Jurkat, Clone E6-1 (cell line): ENCODE results near the gene DMRTB1.

Experiments used
- DNase-seq: peaks from one replicate; pipeline ENCODE4 v3.0.0-alpha.2; 2011; ENCODE audit warnings: low read depth, low spot score
- H3K4me3 ChIP-seq: 2 replicates; pipeline ENCODE4 v1.5.1; 2011; ENCODE audit warnings: mild to moderate bottlenecking, low read length, control low read depth, moderate library complexity

The DMRTB1 gene

DNA sequence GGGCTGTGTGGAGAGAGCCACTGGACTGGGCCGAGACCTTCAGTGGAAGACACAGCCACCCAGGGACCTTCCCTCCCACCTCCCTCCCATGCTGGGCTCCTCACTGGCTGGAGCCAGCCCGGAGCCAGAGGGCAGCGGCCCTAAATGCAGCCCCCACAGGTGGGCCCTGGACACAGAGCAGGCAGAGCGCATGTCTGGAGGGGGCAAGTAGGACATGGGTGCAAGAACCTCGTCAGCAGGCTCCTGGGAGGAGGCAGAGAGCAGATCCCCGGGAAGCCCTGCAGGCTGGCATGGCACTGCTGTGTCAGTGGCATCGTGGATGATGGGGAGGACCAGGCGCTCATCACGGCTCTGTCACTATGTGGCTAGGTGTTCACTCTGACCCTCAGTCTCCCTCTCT lies 45.7 kb downstream of the DMRTB1 start:
- no peak for DNase-seq
- no peak overlapping the region for H3K4me3 ChIP-seq

DNA sequence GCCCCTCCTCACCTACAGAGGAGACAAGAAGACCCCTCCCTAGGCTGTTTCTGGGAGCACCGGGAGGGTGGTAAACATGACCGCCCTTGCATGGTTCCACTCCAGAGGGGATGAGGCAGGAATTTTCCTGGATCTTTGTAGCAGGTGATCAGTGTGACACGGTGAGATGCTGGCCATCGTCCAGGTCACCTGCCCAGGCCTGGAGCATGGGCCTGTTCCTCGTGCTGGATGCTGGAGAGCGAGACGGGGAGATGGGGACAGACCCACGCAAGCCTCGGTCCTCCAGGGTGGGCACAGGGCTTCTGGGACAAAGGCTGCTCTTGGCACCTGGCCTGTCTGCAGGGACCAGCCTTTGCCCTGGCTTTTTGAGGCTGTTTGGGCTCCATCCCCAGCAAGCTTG lies 46.2 kb downstream of the DMRTB1 start:
- DNase-seq, result no peak
- no peak overlapping the region for H3K4me3 ChIP-seq

DNA sequence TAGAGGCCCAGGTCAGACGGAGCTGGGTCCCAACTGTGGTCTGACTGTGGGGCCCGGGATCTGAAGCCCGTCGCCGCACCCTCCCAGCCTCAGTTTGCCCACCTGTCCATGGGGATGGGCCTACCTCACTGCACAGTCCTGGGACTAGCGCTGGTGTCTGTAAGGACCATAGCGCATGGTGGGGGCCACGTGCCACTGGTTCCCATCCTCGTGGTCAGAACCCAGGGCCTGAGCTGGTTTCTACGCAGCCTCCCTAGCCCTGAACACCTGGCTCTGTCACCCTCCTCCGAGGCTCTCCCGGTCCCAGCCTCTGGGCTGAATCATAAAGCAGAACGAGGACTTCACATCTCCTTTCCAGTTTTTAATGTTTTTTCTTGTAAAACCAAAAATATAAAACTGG lies 46.7 kb downstream of the DMRTB1 start:
- no peak for DNase-seq
- no peak overlapping the region for H3K4me3 ChIP-seq

DNA sequence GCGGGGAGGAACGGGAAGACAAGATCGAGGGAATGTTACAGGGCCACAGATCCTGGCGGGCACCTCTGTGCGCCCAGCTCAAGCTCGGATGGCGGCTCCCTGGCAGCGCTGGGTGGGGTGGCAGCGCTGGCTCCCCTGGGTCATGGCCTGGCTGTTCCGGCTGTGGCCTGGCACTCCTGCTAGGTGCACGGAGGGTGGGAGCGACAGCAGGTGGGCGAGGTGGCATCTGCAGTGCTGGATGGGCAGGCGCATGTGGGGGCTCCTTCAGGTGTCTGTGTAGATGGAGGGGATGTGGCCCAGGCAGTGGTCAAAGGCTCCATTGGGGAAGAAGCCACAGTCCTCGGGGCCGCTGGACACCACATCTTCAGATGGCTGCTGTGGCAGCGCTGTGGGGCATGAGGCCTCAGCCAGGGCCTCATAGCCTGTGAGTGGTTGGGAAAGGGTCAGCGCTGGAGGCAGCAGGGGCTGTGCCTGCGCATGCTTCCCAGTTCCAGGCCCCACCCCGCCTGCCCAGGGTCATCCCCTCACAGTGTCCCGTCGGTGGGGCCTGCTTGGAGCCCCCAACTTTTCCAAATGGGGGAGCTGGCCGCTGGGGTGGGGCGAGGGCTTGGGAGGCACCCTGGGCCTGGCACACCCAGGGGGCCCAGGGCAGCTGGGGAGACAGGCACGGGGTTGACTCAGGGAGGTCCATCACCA lies 47.3 kb downstream of the DMRTB1 start:
- no peak for DNase-seq
- no peak overlapping the region for H3K4me3 ChIP-seq

DNA sequence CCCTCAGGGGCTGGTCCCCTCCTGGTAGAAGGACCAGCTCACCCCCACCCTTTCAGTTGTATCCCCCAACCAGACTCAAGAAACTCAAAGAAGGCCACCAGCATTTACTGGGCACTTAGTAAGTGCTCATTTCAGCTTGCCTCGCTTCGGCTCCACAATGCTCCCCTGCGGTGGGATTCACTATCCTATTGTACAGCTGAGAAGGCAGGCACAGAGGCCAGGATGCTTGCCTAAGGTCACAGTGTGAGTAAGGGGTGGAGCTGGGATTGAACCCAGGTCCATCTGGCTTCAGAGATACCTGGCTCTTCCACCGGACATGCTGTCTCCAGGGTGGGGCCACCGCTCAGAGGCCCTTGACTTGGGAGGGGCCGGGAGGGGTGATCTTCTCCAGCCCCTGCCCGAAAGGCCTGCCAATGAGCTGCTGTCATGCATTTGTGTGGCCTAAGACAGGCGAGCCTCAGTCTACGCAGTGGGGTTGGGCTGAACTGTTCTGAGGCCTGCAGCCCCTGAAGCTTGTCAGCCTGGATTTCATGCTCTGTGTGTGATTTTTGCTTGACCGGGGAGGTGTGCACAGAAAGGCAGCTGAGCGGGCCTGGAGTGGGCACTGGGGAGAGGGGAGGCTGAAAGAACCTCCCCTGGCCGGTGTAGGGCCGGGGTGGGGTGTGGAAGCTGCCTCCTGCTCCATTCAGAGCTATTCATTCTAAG lies 48.1 kb downstream of the DMRTB1 start:
- no peak for DNase-seq
- H3K4me3 ChIP-seq, result no peak overlapping the region

DNA sequence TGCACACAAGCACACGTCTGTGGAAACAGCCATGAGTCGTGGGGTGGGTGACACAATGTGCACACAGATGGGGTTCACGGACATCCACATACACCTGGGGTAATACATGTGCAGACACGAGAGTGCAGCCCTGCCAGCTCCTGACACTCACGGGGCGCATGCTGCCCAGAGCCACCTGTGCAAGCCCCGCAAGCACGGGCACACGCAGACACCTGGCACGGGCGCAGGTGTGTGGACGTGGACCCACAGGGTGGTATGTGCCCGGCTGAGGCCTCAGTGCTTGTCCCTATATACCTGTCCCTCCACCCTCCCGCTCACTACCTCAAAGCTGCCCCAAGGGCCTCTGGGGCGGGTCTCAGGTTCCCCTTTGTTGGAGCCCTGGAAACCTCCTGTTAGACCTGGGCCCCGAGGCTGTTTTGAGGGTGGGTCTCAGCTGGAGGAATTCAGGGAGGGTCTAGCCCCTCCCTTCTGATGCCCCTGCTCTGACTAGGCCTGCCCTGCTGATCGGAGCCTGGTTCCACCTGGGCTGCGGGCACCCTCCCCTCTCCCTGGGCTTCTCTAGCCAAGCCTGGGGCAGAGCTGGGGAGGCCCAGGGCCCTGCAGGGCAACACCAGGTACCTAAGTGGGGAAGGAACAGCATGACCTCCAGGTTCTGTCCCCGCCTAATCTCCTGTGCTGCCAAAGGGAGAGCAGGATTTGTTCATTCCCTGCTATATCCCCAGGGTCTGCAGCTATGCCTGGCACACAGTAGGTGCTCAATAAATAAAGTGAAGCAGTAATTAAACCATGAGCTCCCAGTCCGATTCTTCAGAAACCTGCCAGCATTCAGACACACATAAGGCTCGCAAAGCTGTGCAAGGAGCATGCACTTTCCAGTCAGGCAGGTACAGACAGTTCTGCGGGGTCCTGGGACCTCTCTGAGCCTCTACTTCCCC lies 49.1 kb downstream of the DMRTB1 start:
- DNase-seq, result no peak
- H3K4me3 ChIP-seq, result no peak overlapping the region

DNA sequence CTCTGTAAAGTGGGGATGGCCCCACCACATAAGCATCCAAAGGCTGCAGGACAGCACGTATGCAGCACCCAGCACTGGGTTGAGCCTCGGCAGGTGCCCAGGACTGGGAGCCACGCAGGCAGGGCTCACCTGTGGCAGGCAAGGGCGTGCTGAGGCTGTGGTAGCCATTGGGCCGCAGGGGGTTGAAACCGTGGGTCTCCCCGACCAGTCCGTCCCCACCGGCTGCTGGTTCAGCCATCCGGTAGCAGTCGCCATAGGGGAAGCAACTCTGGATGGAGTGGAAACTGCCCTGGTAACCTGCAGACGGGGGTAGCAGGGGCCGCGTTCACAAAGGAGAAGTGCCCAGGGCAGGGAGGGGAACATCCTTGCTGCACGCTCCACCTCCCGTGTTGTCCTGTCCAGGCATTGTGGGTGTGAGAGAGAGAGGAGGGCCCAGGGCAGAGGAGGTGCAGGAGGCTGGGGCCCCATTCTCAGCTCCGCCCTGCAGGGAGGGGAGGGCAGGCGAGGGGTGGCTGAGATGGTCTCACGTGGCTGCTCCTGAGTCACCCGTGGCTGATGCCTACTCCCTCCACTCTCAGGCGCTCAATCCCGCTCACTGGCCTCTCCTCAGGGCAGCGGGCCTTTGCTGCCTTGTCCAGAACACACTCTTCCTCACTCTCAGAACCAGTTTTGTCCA lies 49.9 kb downstream of the DMRTB1 start:
- H3K4me3 ChIP-seq, result no peak overlapping the region
- no peak for DNase-seq

DNA sequence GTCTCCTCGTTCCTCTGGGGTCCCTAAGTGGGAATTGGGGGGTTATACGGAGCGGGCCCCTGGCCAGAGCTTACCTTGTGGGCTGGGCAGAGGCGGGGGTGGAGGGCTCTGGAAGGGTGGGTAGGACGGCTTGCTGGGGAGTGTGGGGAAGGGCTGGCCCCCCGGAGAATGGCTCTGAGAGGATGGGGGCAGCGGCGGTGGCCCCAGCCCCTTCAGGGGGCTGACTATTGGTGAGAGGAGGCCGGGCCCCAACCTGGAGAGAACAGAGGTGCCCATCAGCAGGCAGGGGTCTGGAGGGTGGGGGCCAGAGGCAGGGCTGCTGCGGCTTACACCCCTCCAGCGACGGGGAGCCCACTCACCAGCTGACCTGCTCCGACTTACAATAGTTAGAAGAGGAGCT lies 50.6 kb downstream of the DMRTB1 start:
- H3K4me3 ChIP-seq, result no peak overlapping the region
- DNase-seq, result no peak

DNA sequence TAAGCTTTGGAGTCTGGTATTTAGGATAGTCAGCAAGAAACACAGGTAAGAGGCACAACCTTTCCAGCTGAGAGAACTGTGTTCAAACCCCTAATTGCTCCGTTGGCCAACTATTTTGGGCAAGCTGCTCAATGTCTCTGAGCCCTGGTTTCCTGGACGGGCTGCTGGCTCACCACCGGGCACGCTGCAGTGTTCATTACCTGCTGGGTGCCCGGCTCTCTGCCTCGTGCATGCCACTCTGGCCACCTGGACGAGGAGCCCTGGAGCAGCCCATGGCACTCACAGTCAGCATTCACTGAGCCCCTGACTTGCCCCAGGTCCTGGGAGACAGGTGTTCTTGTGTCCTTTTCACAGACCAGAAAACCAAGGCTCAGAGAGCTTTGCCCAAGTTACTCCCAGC lies 51.0 kb downstream of the DMRTB1 start:
- H3K4me3 ChIP-seq, result no peak overlapping the region
- DNase-seq, result no peak

DNA sequence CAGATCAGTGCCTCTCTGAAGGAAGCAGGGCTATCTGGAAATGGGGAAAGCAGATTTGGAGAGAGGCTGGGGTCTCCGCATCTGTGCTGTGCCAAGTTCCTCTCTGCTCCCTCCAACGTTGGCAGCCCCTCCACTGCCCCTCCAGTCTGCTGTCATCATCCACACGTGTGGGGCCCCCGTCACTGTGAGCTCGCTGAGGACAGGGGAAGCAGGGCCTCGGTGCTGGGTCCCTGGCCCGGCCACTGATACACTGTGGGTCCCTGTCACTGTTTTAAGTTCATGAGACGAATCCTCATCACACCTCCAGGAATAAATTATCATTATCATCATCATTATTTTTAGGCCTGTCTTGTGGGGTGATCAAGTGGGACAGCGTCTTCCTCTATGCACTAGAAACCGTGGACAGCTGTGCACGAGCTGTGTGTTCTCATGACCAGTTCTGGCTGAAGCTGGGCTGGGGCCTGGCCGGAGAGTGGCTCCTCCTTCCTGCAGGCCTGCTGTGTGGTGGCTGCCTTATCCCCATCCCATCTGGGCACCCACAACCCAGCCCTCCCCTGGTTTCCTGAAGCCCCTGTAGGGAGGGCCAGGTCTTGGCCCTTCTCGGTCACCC lies 52.2 kb downstream of the DMRTB1 start:
- no peak for DNase-seq
- no peak overlapping the region for H3K4me3 ChIP-seq

DNA sequence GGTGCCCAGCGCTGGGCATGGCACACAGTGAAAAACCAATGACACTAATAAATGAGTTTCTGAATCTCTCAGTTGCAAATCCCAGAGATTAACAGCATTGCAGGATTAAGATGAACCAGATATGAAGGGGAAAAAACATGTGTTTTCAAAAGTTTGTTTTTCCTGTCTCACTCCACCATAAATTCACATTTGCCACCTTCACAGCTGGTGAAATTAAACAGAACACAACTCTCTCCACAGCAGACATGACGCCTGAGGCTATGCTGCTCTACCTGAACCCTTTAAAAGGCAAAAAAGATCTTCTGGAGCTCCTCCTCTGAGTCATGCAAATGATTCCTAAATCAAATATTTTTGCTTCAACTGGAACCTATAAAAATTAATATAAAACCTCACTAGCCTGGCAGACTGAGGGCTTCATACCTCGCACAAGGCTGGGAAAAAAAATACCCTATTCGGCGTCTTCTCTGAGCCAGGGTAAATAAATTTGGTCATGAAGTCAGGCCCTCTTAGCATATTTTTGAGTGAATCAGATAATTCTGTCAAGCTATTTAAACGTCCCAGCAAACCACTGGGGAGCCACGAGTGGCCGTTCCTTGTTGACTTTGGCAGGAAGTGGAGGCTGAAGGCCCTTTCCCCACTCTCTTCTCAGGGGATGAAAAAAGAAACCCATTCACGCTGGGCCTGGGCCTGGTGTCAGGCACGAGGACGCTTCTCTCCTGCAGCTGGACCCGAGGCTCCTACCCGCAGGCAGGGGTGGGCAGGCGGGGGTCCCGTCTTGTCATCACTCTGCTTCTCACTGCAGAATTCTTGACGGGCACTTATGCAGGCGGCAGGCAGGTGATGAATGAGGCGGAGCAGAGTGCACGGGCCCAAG lies 53.0 kb downstream of the DMRTB1 start:
- H3K4me3 ChIP-seq, result no peak overlapping the region
- DNase-seq, result no peak

DNA sequence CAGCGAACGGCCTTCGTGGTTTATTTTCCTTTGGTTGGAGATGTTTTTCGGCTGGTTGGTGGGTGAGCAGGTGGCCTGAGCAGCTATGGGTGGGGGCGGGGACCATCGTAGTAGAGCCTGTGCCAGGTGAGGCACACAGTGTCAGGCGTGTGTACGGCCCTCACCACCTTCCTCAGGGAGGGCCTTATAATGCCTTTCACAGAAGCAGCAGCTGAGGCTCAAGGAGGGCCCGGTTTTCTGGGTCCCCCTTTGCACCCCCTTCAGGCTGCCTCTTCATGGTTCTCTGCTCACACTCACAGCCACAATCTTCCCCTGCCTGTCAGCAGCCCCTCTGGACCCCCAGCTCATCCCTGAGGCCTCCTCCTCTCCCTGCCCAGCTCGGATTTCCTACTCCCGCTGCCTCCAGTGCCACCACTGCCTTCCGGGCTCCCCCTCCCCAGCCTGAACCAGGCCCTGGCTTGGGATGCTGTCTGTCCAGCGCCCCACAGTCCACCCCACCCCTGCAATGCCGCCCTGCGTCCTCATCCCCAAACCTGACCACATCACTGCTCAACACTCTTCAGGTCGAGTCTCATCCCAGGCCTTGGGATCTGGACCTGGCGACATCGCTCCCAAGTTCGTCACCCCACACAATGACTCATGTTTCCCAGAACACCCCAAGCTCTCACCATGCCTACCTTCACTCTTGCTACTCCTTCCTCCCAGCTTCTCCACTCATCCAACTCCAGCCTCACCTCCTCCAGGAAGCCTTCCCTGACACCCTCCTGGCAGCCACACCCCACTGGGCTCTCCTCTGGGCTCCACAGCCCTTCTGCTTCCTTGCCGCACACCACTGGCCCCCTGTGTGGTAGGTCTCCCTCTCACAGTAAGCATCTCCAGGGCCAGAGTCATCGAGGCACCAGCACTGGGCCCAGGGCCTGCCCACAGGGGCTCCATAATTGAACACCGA lies 53.9 kb downstream of the DMRTB1 start:
- H3K4me3 ChIP-seq, result no peak overlapping the region
- no peak for DNase-seq

DNA sequence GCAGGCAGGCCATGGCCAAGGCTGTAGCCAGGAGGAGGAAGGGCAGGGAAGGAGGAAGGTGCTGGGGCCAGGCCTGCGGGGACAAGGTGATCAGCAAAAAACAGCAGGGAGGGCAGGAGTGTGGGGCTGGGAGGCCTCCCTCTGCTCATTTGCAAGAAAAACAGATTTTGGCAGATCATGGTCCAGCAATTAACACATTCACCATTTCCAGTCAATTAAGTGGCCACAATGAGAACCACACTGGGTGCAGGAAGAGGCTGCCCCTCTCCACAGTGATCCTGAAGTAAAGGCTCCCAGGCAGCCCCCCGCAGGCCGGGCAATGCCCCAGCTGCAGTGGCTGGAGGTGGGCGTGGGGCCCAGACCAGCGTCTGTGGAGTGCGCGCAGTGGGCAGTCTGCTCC lies 54.6 kb downstream of the DMRTB1 start:
- DNase-seq, result no peak
- H3K4me3 ChIP-seq, result no peak overlapping the region

DNA sequence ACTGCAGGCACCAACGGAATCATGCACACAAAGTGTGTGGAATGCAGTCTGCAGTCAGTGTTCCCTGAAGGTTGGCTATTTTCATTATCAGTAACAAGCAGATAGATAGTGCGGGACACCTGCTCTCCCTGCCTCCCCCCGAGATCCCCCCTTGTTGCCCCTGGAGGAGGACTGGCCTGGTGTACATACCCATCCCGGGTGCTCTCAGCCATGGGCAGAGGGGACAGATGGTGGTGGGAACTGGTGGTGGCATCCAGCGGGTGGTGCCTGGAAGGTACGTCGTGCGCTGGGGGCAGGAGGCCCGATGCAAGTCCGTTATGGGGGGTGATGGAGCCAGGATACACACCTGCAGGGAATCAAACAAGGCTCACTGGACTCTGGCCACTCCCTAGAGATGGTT lies 55.2 kb downstream of the DMRTB1 start:
- no peak overlapping the region for H3K4me3 ChIP-seq
- DNase-seq, result no peak

DNA sequence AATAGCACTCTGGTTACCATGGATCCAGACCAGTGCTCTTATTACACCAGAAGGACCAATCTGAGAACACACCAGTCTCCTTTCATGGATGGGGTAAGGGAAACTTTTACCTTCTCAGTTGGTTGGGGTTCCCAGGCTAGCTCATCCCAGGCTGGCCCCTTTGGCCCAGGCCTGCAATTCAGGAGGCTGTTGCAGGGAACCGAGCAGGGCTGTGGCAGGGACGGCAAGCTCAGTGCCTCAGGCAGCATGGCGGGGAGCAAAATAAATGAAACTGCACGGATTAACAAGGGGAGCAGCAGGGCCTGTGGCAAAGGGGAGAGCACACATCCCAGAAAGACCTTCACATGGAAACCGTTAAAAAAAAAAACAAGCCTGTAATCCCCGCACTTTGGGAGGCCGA lies 57.0 kb downstream of the DMRTB1 start:
- DNase-seq, result no peak
- H3K4me3 ChIP-seq, result no peak overlapping the region
